Testis (tissue), 3 donors: ENCODE results near the gene ADAMTSL1. TPM values are rescaled to one million over a fixed set of nuclear protein-coding genes. Genes with fewer than 3 reads are reported as not detected.
A peak's percentile ranks its signal among the peaks of the same experiment; 100 is the strongest.

Source experiments
- DNase-seq: peaks from one replicate; pipeline ENCODE4 v3.0.0-alpha.2; 2019
- H3K27ac ChIP-seq, 2 donors: fragments of 200-600 bp; sonication (generic); one replicate each; pipeline ENCODE4 v1.5.1; 2019
- H3K27me3 ChIP-seq: fragments of 200-600 bp; sonication (generic); one replicate; pipeline ENCODE4 v1.5.1; 2019
- H3K36me3 ChIP-seq: fragments of 200-600 bp; sonication (generic); one replicate; pipeline ENCODE4 v1.5.1; 2017; ENCODE audit warnings: low read depth; ENCODE audit errors: missing control alignments
- H3K4me1 ChIP-seq: fragments of 200-600 bp; sonication (generic); one replicate; pipeline ENCODE4 v1.5.1; 2019
- H3K4me3 ChIP-seq, 2 donors: fragments of 200-600 bp; sonication (generic); one replicate each; pipeline ENCODE4 v1.5.1; 2017 to 2019
- H3K9me3 ChIP-seq: fragments of 200-600 bp; sonication (generic); one replicate; pipeline ENCODE4 v1.5.1; 2017
- CTCF ChIP-seq, 3 experiments: fragments of 450-650 bp in 2 of 3; fragments of 200-600 bp in 1 of 3; sonication (generic) in 1 of 3; IDR thresholded peaks; one replicate each; pipeline ENCODE4 v1.5.1; 2016 to 2019; ENCODE audit warnings: antibody characterized with exemption in 3 of 3, mild to moderate bottlenecking in 2 of 3, moderate library complexity in 1 of 3
- POLR2A ChIP-seq: fragments of 450-650 bp; IDR thresholded peaks from one replicate; pipeline ENCODE4 v1.6.1; 2017; ENCODE audit warnings: antibody characterized with exemption, mild to moderate bottlenecking, moderate library complexity
- WGBS, 2 donors: methylation state at CpG; one replicate each; pipeline ENCODE4 v1.1.5; 2018; 5-methylcytosine and 5-hydroxymethylcytosine counted together
- intact Hi-C: fragments of 100-400 bp; cut with DNase I; formaldehyde crosslinking; loops from one replicate; pipeline ENCODE4 v1.15.1; 2023; ENCODE audit warnings: low total_unique reads
- polyA plus RNA-seq: library from polyadenylated mRNA; stranded (reverse); fragments of 350-450 nt; fragmentation: Illumina TruSeq; extraction: RNeasy Lipid Tissue Mini Kit (QIAGEN cat#74804); gene quantifications from one replicate; pipeline ENCODE4 v1.2.3, GENCODE V29; 2014; ENCODE audit warnings: low read depth, low replicate concordance; ENCODE audit not compliant: insufficient read depth
- total RNA-seq, 2 donors: library from RNA; depleted of rRNA; stranded (reverse); fragments of >200 nt; gene quantifications; one replicate each; pipeline ENCODE4 v1.2.3, GENCODE V29; 2016

Gene ADAMTSL1
- total and polyA plus RNA-seq, 3 donors from 2014 or later, result 4.7 to 12.3 (median 6.7) TPM

- no peak for DNase-seq
- intact Hi-C loops, result no loop called here
- TF ChIP-seq CTCF (IDR thresholded peaks at IDR 0.05), result no peak
- no peak for TF ChIP-seq POLR2A
- no peaks in the 10 kb centered on the region for H3K27me3 ChIP-seq
- no peaks in the 10 kb centered on the region for H3K36me3 ChIP-seq
- 95 to 96% methylated on average over 3 of the region's 3 CpGs for WGBS, 2 donors
- H3K27ac ChIP-seq, result no peak overlapping the region
- H3K4me3 ChIP-seq, result no peak overlapping the region
- H3K9me3 ChIP-seq, result no peaks in the 10 kb centered on the region
- no peaks in the 10 kb centered on the region for H3K4me1 ChIP-seq
Measured at GRCh38 chr9:18820566-18821095, 346.7 kb downstream of the ADAMTSL1 start.

GRCh38 chr9:18821788-18822187 lies 347.8 kb downstream of the ADAMTSL1 start:
- H3K9me3 ChIP-seq, result no peaks in the 10 kb centered on the region
- H3K27me3 ChIP-seq, result no peaks in the 10 kb centered on the region
- H3K4me1 ChIP-seq, result no peaks in the 10 kb centered on the region
- H3K4me3 ChIP-seq, result no peak overlapping the region
- H3K27ac ChIP-seq, result no peak overlapping the region
- TF ChIP-seq CTCF (IDR thresholded peaks at IDR 0.05) (no peak), POLR2A (no peak)
- WGBS, 2 donors, result 84 to 86% methylated on average over 3 of the region's 3 CpGs
- no peak for DNase-seq
- intact Hi-C loops, result no loop called here
- no peaks in the 10 kb centered on the region for H3K36me3 ChIP-seq

DNA sequence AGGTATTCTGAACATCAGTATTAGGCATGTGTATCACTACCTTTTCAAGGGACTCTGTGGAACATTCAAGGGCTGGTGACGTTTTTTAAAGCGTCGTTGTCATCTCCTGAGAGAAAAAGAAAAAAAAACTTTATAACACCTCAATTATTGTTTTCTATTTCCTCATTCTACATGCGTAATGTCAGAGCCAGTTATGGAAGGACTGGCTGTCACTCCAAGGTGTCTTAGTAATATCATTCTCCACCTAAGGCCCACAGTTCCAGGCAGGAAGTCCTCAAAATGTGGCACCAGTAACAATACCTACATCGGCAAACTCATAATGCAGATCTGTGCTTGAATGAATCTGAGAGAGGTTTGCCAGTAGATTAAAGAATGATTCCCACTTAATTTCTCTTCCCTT lies 348.9 kb downstream of the ADAMTSL1 start:
- no peaks in the 10 kb centered on the region for H3K36me3 ChIP-seq
- no peak for DNase-seq
- H3K9me3 ChIP-seq, result no peaks in the 10 kb centered on the region
- H3K4me1 ChIP-seq, result no peaks in the 10 kb centered on the region
- 87 to 90% methylated on average over 5 of the region's 5 CpGs for WGBS, 2 donors
- intact Hi-C loops, result no loop called here
- H3K27ac ChIP-seq, result no peak overlapping the region
- no peaks in the 10 kb centered on the region for H3K27me3 ChIP-seq
- H3K4me3 ChIP-seq, result no peak overlapping the region
- TF ChIP-seq POLR2A, result no peak
- TF ChIP-seq CTCF (IDR thresholded peaks at IDR 0.05), result no peak

DNA sequence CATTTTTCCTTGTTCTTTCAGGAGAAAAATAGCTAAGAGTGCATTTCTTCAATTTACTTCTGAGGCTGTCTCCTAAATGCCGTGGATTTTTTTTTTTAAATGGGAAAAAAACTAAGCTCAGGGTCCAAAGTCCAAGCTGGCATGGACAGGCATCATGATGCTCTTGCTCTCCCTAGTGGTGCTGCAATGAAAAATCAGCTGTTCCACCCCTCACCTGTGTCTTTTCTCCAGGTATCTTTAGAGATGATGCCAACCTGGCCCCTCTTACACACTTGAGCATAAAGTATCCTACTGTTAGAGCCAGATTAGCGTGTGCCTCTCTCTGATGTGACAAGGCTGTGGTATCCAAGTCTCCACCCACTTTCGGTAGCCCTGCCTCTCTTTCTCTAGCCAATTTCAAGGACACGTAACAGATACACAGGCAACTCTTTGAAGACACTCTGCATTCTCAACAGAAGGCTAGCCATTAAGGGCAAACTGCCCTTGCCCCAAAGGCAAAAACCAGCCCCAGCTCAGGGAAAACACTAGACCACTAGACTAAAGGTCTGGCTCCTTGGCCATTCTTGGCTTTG lies 350.2 kb downstream of the ADAMTSL1 start:
- no peak for TF ChIP-seq POLR2A
- peak in 1 of 3 experiments; percentile 12 for TF ChIP-seq CTCF (IDR thresholded peaks at IDR 0.05)
- Histone ChIP-seq H3K4me1 (no peaks in the 10 kb centered on the region), H3K9me3 (no peaks in the 10 kb centered on the region), H3K4me3 (no peak overlapping the region), H3K36me3 (no peaks in the 10 kb centered on the region), H3K27me3 (no peaks in the 10 kb centered on the region), H3K27ac (no peak overlapping the region)
- DNase-seq, result peak; percentile 22
- whole genome bisulfite sequencing, 2 donors, result 66 to 71% methylated on average over 4 of the region's 4 CpGs
- intact Hi-C loops, result no loop called here

- intact Hi-C loops, result no loop called here
- Histone ChIP-seq H3K27ac (no peak overlapping the region), H3K4me1 (no peaks in the 10 kb centered on the region), H3K9me3 (no peaks in the 10 kb centered on the region), H3K27me3 (no peaks in the 10 kb centered on the region), H3K36me3 (no peaks in the 10 kb centered on the region), H3K4me3 (no peak overlapping the region)
- 80 to 82% methylated on average over 3 of the region's 3 CpGs for WGBS, 2 donors
- TF ChIP-seq POLR2A (no peak), CTCF (IDR thresholded peaks at IDR 0.05) (no peak)
- DNase-seq, result no peak
Measured at GRCh38 chr9:18825656-18826170, 351.8 kb downstream of the ADAMTSL1 start.
